Activated naive CD8-positive, alpha-beta T cell (primary cell): ENCODE data around the gene IQGAP2.
"Not testable (repeated sequence)": the region's sequence is repeated elsewhere in the genome, so short reads cannot be mapped to it uniquely, and the experiment has no call there.

Experiments used
- H3K27ac Mint-ChIP-seq: one replicate; pipeline ENCODE4 v1.8.0; 2021; ENCODE audit warnings: mixed read lengths
- H3K27me3 Mint-ChIP-seq: one replicate; pipeline ENCODE4 v1.8.0; 2021; ENCODE audit warnings: mixed read lengths
- H3K36me3 Mint-ChIP-seq: one replicate; pipeline ENCODE4 v1.8.0; 2021; ENCODE audit warnings: mixed read lengths
- H3K4me1 Mint-ChIP-seq: one replicate; pipeline ENCODE4 v1.8.0; 2021; ENCODE audit warnings: low read depth, mixed read lengths
- H3K4me3 Mint-ChIP-seq: one replicate; pipeline ENCODE4 v1.8.0; 2021; ENCODE audit warnings: mild to moderate bottlenecking, mixed read lengths
- H3K9me3 Mint-ChIP-seq: one replicate; pipeline ENCODE4 v1.8.0; 2021; ENCODE audit warnings: low read depth, mixed read lengths

The IQGAP2 gene, protein sequence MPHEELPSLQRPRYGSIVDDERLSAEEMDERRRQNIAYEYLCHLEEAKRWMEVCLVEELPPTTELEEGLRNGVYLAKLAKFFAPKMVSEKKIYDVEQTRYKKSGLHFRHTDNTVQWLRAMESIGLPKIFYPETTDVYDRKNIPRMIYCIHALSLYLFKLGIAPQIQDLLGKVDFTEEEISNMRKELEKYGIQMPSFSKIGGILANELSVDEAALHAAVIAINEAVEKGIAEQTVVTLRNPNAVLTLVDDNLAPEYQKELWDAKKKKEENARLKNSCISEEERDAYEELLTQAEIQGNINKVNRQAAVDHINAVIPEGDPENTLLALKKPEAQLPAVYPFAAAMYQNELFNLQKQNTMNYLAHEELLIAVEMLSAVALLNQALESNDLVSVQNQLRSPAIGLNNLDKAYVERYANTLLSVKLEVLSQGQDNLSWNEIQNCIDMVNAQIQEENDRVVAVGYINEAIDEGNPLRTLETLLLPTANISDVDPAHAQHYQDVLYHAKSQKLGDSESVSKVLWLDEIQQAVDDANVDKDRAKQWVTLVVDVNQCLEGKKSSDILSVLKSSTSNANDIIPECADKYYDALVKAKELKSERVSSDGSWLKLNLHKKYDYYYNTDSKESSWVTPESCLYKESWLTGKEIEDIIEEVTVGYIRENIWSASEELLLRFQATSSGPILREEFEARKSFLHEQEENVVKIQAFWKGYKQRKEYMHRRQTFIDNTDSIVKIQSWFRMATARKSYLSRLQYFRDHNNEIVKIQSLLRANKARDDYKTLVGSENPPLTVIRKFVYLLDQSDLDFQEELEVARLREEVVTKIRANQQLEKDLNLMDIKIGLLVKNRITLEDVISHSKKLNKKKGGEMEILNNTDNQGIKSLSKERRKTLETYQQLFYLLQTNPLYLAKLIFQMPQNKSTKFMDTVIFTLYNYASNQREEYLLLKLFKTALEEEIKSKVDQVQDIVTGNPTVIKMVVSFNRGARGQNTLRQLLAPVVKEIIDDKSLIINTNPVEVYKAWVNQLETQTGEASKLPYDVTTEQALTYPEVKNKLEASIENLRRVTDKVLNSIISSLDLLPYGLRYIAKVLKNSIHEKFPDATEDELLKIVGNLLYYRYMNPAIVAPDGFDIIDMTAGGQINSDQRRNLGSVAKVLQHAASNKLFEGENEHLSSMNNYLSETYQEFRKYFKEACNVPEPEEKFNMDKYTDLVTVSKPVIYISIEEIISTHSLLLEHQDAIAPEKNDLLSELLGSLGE (N-terminal part only)

DNA sequence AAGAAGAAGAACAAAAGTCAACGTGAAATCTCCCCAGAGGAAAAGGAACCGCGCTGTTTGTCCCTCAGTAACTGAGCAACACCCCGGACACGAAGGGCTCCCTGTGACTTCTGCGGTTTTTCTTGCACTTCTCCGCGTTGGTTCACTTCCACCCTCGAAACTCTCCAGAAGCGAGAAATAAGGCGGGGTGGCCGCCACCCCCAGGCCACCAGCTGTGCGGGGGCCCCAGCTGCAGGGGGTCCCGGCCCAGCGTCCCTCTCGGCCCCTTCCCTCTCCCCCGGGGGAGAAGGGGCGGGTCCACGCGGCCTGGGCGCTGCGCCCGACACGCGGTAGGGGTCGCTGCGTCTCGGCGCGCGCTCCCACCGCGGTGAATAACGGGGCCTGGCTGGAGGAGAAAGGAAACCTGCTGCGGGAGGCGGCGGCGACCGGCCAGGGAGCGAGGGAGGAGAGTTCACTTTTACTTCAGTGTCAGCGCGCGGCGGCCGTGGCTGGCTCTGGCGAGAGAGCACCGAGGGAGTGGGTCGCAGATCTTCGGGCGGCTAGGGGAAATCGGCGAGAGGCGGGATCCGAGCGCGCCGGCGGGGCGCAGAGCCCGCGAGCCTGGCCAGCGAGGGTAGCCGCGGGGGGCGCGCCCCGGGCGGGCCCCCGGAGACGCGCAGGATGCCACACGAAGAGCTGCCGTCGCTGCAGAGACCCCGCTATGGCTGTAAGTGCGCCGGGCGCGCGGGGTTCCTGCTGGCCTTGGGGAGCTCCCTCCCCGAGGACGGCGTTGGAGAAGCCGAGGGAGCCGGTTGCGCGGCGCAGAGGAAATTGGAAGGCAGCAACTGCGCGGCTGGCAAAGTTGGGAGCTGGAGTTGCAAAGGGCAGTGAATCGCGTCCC is at the start of gene IQGAP2:
IQGAP2 (plus strand) TSS at position 400 of the 880 bp plus-strand sequence; CDS start at position 661, 261 bp downstream.
- Mint-ChIP-seq H3K4me1 (peaks cover 51% of the 10 kb centered on the region), H3K27me3 (no peaks in the 10 kb centered on the region), H3K36me3 (no peaks in the 10 kb centered on the region), H3K9me3 (no peaks in the 10 kb centered on the region), H3K27ac (peak within 1 kb of the TSS; percentile 99), H3K4me3 (peak within 1 kb of the TSS; percentile 97)

DNA sequence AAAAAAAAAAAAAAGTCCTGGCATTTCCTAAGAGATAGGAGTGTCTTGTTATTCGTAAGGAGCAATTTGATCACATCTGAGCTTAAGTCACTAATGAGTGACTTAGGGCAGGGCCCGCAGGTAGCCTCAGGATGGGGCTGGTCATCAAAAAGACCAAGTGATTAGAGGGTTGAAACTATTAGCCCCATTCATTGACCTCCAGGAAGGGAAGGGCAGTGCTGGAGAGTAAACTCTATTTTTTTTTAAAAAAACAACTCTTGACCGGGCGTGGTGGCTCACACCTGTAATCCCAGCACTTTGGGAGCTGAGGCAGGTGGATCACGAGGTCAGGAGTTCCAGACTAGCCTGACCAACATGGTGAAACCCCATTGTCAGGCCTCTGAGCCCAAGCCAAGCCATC is 46.2 kb upstream of the IQGAP2 start:
- Mint-ChIP-seq H3K36me3 (no peaks in the 10 kb centered on the region), H3K4me3 (no peak overlapping the region), H3K27me3 (no peaks in the 10 kb centered on the region), H3K27ac (no peak overlapping the region), H3K4me1 (no peaks in the 10 kb centered on the region), H3K9me3 (no peaks in the 10 kb centered on the region)

DNA sequence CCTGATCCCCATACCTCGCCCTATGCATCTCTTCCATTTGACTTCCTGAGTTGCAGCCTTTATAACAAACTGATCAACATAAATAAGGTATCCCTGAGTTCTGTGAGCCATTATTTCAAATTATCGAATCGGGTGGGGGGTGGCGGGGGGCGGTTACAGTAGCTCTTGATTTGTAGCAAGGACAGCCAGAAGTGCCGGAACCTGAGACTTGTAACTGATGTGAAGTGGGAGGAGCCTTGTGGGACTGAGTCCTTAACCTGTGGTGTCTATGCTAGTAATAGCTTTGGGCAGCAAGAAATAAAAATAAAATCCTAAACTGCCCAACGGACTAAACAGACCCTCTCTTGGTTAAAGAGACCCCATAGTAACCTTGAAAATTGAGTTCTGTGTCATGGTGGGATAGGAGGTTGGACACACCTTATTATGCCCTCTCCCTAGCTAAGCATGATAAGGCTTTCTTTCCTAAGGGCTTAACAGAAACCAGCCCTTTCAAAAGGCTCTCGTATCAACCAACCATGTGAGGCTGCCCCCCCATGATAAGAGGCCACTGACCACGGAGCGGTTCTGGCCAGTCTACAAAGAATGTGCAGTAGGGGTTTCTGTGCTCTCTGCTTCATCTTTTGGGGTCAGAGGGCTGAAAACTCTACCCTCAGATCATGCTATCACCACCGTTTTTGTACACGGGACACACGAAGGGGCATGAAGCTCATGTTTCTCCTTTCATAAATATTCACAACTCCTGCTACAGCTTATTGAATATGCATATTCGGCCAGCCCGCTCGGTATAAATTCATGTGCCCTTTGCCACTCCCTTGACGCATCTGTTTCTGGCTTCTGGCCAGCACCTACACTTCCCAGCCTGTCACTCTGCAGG is 39.5 kb upstream of the IQGAP2 start:
- no peaks in the 10 kb centered on the region for H3K9me3 Mint-ChIP-seq
- H3K36me3 Mint-ChIP-seq = no peaks in the 10 kb centered on the region
- H3K4me3 Mint-ChIP-seq = no peak overlapping the region
- H3K4me1 Mint-ChIP-seq = peaks cover 14% of the 10 kb centered on the region
- H3K27ac Mint-ChIP-seq = no peak overlapping the region
- no peaks in the 10 kb centered on the region for H3K27me3 Mint-ChIP-seq

DNA sequence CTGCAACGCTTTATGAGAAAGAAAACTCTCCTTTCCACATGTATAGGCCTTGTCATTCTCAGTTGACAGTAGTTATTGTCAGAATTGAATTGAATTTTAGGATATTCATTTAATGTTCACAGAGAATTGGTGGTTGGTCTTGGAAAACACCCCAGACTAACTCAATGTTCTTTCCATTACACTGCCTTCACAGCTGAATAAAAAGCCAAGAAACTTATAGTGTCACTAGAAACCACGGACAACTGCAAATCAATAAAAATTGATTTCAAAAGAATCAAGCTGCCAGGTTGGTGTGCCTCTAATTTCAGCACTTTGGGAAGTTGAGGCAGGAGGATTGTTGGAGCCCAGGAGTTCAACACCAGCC is 38.9 kb upstream of the IQGAP2 start:
- Mint-ChIP-seq H3K9me3 (no peaks in the 10 kb centered on the region), H3K27ac (no peak overlapping the region), H3K27me3 (no peaks in the 10 kb centered on the region), H3K36me3 (no peaks in the 10 kb centered on the region), H3K4me1 (peaks cover 18% of the 10 kb centered on the region), H3K4me3 (no peak overlapping the region)

- Mint-ChIP-seq H3K27ac (no peak overlapping the region), H3K9me3 (no peaks in the 10 kb centered on the region), H3K36me3 (no peaks in the 10 kb centered on the region), H3K27me3 (no peaks in the 10 kb centered on the region), H3K4me3 (no peak overlapping the region), H3K4me1 (peaks cover 18% of the 10 kb centered on the region)
These were observed 37.5 kb upstream of the IQGAP2 start for GRCh38 chr5:76365561-76365960.

DNA sequence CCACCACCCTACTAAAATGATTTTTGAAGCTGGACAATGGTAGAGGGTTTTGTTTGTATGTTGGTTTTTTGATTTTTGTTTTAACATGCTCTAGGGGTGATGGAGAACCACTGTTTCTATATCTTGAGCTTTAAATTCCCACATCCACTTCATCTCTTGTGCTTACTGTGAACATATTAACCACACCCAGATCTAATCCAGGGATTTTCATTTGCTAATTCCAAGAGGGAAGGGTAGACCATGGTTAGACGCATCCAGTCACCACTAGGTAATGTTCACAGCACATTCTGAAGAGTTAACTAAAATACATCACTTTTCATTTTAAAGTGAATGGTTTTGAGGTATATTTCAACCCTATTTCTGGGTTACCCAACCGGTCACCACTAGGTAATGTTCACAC is 36.5 kb upstream of the IQGAP2 start:
- no peaks in the 10 kb centered on the region for H3K36me3 Mint-ChIP-seq
- H3K9me3 Mint-ChIP-seq = no peaks in the 10 kb centered on the region
- no peak overlapping the region for H3K4me3 Mint-ChIP-seq
- no peak overlapping the region for H3K27ac Mint-ChIP-seq
- peaks cover 18% of the 10 kb centered on the region for H3K4me1 Mint-ChIP-seq
- no peaks in the 10 kb centered on the region for H3K27me3 Mint-ChIP-seq

DNA sequence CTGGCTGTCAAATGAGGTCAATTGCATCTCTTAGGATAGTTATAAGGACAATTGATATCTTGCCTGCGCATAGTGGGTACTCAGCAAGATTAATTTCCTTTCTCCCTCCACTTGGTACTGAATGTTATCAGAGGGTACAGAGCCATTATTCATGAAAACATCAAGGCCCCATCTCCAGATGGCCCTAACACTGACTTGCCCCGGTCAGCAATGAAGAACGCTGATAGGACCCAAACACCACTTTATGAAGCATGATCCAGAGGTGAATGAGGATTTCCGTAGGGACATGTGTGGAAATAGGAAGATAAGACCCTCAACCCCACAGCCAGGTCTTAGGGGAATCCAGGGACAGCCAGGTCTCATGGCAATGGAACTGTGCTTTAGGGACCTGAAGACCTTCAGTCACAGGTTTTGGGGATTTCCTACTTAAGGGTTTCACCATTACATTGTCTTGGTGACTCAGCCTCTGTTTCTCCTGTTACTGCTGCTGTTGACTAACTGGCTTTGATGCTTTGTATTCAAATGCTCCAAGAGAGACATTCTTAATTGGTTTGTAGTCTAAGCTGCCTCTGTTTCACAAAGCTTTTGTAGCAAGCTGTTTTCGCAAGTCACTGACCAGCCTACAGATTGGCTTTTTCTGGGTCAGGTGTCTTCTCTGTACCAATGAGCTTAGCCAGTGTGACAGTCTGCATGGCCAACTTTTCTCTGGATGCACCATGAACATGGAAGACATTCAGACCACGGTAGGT is 35.3 kb upstream of the IQGAP2 start:
- H3K4me1 Mint-ChIP-seq = peaks cover 18% of the 10 kb centered on the region
- H3K27me3 Mint-ChIP-seq = no peaks in the 10 kb centered on the region
- no peak overlapping the region for H3K4me3 Mint-ChIP-seq
- peak overlapping the region; percentile 78 for H3K27ac Mint-ChIP-seq
- no peaks in the 10 kb centered on the region for H3K9me3 Mint-ChIP-seq
- H3K36me3 Mint-ChIP-seq = no peaks in the 10 kb centered on the region

GRCh38 chr5:76368941-76369340 is 34.1 kb upstream of the IQGAP2 start:
- Mint-ChIP-seq H3K4me3 (no peak overlapping the region), H3K36me3 (no peaks in the 10 kb centered on the region), H3K9me3 (no peaks in the 10 kb centered on the region), H3K4me1 (peaks cover 17% of the 10 kb centered on the region), H3K27ac (peak overlapping the region; percentile 46), H3K27me3 (no peaks in the 10 kb centered on the region)

- H3K27ac Mint-ChIP-seq, H3K27me3 Mint-ChIP-seq, H3K9me3 Mint-ChIP-seq, H3K36me3 Mint-ChIP-seq, H3K4me3 Mint-ChIP-seq: not testable (repeated sequence)
- H3K4me1 Mint-ChIP-seq = peaks cover 17% of the 10 kb centered on the region
These were observed 33.4 kb upstream of the IQGAP2 start for GRCh38 chr5:76369668-76370067.

DNA sequence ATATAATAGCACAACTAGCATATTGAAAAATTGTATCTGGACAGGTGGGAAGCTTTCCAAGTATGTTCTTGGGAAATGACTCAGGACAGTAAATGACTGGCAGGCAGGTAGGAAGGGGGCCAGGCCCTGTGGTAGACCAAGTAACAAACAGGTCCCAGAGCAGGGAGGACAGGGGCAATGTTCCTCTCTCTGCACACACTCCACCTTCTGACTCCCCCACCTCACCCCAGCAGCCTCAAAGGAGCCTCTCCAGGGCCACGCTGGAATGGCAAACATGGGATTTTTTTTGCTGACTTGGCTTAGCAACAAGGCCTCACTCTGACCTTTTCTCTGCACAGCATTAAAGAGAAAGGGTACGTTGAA is 31.1 kb upstream of the IQGAP2 start:
- Mint-ChIP-seq H3K4me3 (no peak overlapping the region), H3K9me3 (no peaks in the 10 kb centered on the region), H3K27ac (no peak overlapping the region), H3K4me1 (peaks cover 17% of the 10 kb centered on the region), H3K27me3 (no peaks in the 10 kb centered on the region), H3K36me3 (no peaks in the 10 kb centered on the region)

DNA sequence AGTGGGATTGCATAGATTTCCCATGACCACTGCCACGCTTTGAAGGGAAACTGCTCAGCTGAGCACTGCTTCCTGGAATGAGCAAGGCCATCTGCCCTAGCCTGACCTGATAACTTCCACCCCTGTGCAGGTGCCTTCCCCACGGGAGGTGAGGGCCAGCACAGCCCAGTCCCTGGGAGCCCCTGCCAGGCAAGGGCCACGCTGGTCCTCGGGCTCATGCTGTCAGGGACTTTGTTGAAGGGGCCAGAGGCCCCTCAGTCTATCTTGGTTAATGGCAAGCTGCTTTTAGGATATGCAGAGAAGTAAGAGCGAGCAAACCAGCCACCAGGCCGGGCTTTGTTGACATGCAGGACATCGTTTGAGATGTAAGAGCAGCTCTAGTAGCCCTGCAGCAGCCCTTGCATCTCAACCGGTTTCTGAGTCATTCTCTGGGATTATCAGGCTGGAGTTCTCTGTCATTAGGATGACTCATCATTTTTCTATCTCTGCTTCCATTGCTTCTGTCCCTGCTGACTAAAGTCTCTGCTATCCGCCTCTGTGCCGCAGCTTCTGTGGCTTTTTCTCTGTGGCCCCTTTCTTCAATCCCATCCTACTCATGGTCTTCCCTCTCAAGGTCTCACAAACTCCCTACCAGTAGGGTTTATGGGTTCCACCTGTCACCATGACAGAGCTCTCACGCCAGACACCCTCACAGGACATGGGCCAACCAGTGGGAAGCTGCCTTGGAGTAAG is 30.6 kb upstream of the IQGAP2 start:
- Mint-ChIP-seq H3K9me3 (no peaks in the 10 kb centered on the region), H3K27ac (no peak overlapping the region), H3K27me3 (no peaks in the 10 kb centered on the region)

DNA sequence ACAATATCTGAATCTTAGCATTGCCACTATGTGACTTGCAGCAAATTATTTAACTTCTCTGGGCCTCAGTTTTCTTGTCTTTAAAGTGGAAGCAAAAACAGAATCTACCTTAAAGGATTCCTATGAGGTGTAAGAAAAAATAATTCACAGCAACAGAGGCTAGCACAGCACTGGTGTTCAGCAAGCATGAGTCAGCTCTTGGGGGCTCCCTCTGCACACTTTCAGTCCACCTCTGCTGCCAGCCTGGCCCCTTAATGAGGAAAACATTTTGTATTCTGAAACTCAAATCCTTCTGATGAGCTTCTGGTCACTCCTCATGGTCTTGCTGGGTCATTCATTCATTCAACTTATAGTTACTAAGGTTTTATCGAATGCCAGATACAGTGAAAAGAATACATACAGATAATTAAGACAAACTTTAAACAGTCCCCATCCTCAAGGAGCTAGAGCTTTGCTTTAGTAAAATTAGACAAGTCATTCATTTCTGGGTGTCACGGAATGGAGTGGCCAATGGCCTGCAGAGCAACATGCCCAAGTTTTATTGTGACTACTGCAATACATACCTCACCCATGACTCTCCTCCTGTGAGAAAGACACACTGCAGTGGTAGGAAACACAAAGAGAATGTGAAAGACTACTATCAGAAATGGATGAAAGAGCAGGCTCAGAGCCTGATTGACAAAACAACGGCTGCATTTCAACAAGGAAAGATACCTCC is 26.8 kb upstream of the IQGAP2 start:
- no peaks in the 10 kb centered on the region for H3K27me3 Mint-ChIP-seq
- H3K27ac Mint-ChIP-seq = no peak overlapping the region
- H3K9me3 Mint-ChIP-seq = no peaks in the 10 kb centered on the region
- peaks cover 21% of the 10 kb centered on the region for H3K4me1 Mint-ChIP-seq
- H3K36me3 Mint-ChIP-seq = no peaks in the 10 kb centered on the region
- no peak overlapping the region for H3K4me3 Mint-ChIP-seq

More for the DNA sequence above, 30.6 kb upstream of the IQGAP2 start:
- Mint-ChIP-seq H3K36me3 (no peaks in the 10 kb centered on the region), H3K4me1 (peaks cover 14% of the 10 kb centered on the region), H3K4me3 (no peak overlapping the region)
